Fibroblast of pulmonary artery (primary cell): ENCODE results near the gene SVBP.

Experiments used
- DNase-seq: peaks from one replicate; pipeline ENCODE4 v3.0.0-alpha.2; 2010; ENCODE audit warnings: low read depth
- H3K4me3 ChIP-seq: replicated peaks from 2 replicates; pipeline ENCODE4 v1.5.1; 2011; ENCODE audit warnings: low read depth, mild to moderate bottlenecking, control low read depth, low read length, moderate library complexity
- TF ChIP-seq, protein P1 (sequence below): IDR thresholded peaks from 2 replicates; pipeline ENCODE4 v1.5.1; 2011; ENCODE audit warnings: mild to moderate bottlenecking, control low read depth, low read length, inconsistent platforms; ENCODE audit errors: missing control alignments

The SVBP gene

DNA sequence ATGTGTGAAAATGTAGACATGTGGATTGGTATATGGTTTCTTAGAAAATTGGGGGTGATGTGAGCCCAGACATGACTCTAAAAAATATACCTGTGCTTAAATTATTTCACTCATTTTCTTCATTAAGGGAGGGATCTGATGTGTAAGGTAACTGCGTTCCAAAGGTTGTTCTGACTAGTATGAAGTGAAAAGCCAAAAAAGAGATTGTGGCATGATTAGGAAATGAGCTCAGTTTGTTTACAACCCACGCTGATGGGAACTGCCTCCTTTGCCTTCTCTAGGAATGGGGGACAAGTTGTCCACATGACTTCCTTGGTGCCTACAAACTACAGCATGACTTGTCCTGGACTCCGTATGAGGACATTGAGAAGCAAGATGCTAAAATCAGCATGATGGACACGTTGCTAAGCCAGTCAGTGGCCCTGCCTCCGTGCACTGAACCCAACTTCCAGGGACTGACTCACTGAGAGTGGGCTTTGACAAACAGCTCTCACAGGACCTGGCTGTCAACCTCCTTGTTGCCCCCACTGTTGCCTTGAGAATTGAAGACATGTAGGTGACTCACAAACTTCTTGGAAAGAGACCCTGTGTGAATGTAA is 42.2 kb downstream of the SVBP start:
- H3K4me3 ChIP-seq, result no peak overlapping the region
- TF ChIP-seq, protein P1, sequence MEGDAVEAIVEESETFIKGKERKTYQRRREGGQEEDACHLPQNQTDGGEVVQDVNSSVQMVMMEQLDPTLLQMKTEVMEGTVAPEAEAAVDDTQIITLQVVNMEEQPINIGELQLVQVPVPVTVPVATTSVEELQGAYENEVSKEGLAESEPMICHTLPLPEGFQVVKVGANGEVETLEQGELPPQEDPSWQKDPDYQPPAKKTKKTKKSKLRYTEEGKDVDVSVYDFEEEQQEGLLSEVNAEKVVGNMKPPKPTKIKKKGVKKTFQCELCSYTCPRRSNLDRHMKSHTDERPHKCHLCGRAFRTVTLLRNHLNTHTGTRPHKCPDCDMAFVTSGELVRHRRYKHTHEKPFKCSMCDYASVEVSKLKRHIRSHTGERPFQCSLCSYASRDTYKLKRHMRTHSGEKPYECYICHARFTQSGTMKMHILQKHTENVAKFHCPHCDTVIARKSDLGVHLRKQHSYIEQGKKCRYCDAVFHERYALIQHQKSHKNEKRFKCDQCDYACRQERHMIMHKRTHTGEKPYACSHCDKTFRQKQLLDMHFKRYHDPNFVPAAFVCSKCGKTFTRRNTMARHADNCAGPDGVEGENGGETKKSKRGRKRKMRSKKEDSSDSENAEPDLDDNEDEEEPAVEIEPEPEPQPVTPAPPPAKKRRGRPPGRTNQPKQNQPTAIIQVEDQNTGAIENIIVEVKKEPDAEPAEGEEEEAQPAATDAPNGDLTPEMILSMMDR, result no peak
- no peak for DNase-seq

DNA sequence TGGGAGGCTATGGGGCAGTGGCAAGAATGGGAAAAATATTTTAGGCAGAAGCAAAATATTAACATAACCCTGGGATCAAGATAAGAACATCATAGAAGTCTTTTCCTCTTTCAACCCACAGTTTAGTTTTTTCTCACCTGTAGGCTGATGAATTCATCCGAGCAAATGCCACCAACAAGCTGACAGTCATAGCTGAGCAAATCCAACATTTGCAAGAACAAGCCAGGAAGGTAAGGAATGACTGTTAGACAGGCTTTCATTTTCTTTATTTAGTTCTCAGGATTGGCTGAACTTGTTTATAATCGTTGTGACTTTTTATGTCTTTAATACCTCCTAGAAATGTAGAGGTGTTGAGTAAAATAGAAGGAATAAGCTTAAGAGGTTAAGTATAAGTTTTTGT is 43.8 kb downstream of the SVBP start:
- H3K4me3 ChIP-seq, result no peak overlapping the region
- DNase-seq, result no peak
- TF ChIP-seq, protein P1, result no peak

DNA sequence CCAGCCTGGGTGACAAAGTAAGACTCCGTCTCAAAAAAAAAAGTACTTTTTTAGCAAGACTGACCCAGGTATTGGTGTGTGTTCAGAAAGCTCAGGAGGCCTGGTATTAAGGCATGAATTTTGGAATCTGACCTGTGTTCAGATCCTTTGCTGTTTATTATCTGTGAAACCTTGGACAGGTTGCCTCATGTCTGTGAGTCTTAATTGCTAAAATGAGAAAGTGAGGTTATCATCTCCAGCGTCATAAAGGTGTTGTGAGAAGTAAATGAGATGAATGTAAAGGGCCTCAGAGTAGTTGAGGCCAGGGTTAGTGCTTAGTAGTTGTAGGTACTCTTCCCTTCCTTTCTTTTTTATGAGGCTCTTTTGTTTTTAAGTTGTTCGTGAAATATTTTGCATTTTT is 47.4 kb downstream of the SVBP start:
- H3K4me3 ChIP-seq, result no peak overlapping the region
- TF ChIP-seq, protein P1, result no peak
- DNase-seq, result no peak

DNA sequence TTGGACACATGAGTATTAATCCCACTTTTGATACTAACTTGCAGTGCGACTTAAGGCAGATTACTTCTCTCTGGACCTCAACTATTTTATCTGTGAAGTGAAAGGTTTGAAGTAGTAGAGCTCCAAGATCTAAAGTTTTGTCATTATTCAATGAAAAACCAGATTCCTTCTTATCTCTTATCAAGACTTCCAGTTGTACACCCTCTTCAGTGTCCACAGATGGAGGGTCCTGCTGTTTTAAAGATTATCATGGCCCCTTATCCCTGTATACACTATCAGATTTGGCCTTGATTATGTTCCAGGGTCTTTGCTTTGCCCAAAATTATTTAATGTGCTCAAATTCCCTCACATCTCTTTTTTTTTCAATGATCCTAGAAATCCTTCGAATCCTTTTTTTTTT is 49.0 kb downstream of the SVBP start:
- DNase-seq, result no peak
- peak overlapping the region; percentile 94 for H3K4me3 ChIP-seq
- TF ChIP-seq, protein P1, result no peak

DNA sequence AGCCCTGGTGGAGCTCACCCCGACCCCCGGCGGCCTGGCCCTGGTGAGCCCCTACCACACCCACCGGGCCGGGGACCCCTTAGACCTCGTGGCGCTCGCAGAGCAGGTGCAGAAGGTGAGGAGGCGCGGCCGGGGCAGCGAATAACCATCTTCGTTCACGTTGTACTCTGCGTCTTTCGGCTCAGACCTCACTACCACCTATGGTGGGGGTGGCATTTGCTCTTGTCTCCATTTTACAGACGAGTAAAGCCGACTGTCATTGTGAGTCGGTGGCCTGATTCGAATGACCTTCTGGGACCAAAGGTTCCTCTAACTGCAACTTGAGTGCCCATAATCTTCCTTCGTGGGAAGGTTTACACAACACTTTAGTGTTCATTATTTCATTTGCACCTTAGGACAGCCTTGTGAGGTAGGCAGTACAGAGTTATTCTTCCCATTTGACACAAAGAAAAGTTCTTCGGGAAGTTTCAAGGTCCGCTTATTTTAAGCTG is 49.6 kb downstream of the SVBP start:
- DNase-seq, result no peak
- TF ChIP-seq, protein P1, result no peak
- peak overlapping the region; percentile 94 for H3K4me3 ChIP-seq

DNA sequence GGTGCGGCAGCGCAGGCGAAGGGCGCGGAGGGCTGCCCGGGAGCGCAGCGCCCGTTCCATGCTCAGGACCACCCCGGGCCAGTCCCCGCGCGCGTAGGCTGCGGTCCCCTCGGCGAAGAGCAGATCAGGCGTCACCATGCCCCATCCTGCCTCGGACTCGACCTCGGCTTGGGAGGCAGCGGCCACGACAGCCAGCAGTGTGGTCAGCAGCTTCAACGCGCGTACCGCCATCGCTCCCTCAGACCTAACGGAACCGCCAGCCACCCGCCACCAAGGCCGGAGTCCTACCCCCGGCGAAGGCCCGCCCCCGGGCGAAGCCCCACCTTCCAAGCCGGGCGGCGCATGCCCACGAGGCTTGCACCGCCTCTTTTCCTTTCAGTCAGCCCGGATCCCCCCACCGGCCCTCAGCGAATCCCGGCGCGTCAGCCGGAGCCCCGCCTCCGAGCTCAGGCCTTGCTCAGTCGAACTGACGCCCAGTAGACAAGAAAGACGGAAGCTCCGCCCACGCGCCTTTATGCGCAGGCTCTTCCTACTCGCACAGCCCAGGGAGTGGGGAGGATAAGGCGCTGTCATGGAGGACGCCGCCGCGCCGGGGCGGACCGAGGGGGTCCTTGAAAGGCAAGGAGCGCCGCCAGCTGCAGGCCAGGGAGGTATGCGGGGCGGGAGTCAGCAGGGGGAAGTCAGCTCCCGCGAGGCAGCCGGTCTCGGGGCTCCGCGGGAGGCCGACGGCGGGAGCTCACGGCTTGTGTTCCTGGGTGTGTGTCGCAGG is 50.3 kb downstream of the SVBP start, which contains the start of the genes C1orf50 and P3H1:
Gene C1orf50, plus strand, starts transcription at position 509 of the 769 bp plus-strand sequence. Its CDS starts 63 bp downstream, at position 572.
Gene P3H1, minus strand, starts transcription at position 288 of the 769 bp plus-strand sequence. Its CDS starts 57 bp downstream, at position 231.
- TF ChIP-seq, protein P1, result no peak
- peak; percentile 99 for DNase-seq
- H3K4me3 ChIP-seq, result peak within 1 kb of the TSS; percentile 94
